HG02623 (cell line): ENCODE measurements around the gene CTDSPL.
"Not testable (repeated sequence)": the region's sequence is repeated elsewhere in the genome, so short reads cannot be mapped to it uniquely, and the experiment has no call there.

Source experiments
- ATAC-seq: cut with Tn5 transposase; IDR thresholded peaks from one replicate; pipeline ENCODE4 v1.9.1; 2021; ENCODE audit warnings: moderate library complexity; ENCODE audit not compliant: unreplicated experiment

CTDSPL gene

GRCh38 chr3:37984596-37984995, 122.9 kb downstream of the CTDSPL start:
- no peak for ATAC-seq

GRCh38 chr3:37985637-37986320, 124.1 kb downstream of the CTDSPL start:
- no peak for ATAC-seq

GRCh38 chr3:37986479-37987314, 125.0 kb downstream of the CTDSPL start:
- no peak for ATAC-seq

DNA sequence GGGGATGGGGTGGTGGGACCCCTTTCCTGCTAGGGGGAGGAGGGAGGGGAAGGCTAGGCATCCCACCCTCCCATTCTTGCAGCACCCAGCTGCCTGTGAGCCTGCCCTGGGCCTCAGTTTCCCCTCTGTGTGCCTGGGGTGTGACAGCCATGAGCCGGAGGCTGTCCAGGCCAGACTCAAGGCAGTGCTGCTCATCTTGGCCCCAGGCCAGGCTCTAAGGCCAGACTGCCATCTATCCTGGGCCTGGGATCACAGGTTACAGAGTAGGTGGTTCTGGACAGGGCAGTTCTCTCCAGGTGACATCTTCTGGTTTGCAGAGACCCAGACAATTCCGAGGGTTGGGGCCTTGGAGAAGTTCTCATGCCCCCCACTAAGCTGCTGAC, 125.6 kb downstream of the CTDSPL start:
- ATAC-seq: no peak

DNA sequence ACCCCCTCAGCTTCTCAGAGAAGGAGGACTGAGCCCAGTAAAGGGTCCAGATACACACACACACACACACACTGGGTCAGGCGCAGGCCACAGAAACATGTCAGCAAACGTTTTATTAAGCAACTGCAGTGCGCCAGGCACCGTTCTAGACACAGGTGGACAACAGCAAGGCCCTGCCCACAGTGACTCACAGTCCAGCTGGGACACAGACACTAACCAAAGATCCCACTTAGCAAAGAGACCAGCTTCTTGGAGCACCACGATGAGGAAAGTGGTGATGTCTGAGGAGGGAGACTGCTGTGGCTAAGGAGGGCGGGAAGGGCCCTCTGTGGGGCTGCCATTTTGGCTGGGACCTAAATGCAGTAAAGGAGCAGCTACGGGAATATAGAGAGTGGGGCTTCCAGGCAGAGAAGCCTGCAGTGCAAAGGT, 126.1 kb downstream of the CTDSPL start:
- ATAC-seq: no peak

- ATAC-seq: not testable (repeated sequence)
Measured at GRCh38 chr3:37988376-37988775, 126.7 kb downstream of the CTDSPL start.

- ATAC-seq: no peak
Measured at GRCh38 chr3:37988931-37989525, 127.3 kb downstream of the CTDSPL start.

GRCh38 chr3:37989821-37990480, 128.3 kb downstream of the CTDSPL start:
- no peak for ATAC-seq

- ATAC-seq: no peak
Measured at GRCh38 chr3:37990527-37990926, 128.8 kb downstream of the CTDSPL start, which contains the start of gene VILL. VILL (plus strand) TSS chr3:37990786; CDS start chr3:37993673, 2,887 bp downstream.

- ATAC-seq: no peak
Measured at GRCh38 chr3:37991109-37991508, 129.4 kb downstream of the CTDSPL start.

- no peak for ATAC-seq
Measured at GRCh38 chr3:37991823-37992222, 130.1 kb downstream of the CTDSPL start.

DNA sequence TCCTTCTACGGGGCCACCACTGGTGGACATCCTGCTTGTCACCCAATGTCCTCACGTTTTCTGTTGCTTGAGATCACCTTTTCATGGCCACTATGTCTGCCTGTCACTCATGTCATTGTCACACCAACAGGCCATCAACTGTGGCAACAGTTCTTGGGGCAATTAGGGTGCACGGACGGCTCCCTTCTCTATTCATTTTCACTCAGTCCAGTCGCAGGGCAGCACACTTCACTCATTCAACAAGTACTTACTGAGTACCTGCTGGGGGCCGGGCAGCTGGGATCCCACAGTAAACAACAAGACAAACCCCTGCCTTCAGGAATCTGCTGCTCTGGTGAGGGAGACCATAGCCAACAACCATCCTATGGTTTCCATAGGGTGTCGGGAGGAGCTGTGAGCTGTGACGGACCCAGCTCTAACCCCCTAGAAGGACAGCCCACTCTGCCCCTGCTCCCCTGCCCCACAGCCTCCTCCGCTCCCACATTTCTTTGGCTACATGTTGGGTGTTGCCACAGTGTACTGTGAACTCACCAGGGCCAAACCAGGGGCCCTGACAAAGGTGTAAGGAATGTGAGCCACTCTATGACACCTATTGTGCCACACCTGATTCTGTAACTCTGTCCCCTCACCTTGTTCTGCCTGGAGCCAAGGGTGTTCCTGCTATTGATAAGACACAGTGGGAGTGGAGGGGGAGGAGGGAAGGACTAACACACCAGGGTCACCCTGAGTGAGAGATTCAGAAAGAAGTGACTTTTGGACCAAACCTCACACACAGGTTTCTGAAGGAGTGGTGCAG, 130.8 kb downstream of the CTDSPL start:
- ATAC-seq: no peak

GRCh38 chr3:37993067-37993455, 131.4 kb downstream of the CTDSPL start:
- ATAC-seq: no peak

DNA sequence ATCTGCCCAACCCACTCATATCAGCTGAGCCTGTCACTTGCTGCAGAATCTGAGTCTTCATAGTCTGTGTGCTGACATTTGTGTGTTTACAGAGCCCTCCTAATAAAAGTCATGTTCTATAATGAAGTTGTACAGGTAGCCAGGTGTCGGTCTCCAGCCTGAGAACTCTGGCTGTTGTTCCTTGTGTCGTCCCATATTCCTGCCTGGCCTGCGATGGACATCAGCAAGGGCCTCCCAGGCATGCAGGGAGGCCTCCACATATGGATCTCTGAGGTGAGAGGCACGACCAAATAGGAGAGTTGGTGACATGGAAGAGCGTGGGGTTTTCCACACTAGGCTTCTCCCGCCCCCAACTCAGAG, 131.8 kb downstream of the CTDSPL start:
- ATAC-seq: no peak

GRCh38 chr3:37993820-37994638, 132.3 kb downstream of the CTDSPL start:
- ATAC-seq: peak; percentile 57

DNA sequence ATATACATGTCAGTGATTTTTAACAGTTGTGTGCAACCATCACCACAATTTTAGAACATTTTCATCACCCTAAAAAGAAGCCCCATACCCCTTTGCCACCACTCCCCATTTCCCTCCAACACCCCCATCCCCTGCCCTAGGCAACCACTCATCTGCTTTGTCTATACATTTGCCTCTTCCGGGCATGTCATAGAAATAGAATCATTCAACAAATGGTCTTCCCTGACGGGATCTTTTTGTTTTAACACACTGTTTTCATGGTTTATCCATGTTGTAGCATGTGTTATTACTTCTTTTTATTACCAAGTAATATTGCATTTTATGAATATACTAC, 132.9 kb downstream of the CTDSPL start:
- no peak for ATAC-seq

DNA sequence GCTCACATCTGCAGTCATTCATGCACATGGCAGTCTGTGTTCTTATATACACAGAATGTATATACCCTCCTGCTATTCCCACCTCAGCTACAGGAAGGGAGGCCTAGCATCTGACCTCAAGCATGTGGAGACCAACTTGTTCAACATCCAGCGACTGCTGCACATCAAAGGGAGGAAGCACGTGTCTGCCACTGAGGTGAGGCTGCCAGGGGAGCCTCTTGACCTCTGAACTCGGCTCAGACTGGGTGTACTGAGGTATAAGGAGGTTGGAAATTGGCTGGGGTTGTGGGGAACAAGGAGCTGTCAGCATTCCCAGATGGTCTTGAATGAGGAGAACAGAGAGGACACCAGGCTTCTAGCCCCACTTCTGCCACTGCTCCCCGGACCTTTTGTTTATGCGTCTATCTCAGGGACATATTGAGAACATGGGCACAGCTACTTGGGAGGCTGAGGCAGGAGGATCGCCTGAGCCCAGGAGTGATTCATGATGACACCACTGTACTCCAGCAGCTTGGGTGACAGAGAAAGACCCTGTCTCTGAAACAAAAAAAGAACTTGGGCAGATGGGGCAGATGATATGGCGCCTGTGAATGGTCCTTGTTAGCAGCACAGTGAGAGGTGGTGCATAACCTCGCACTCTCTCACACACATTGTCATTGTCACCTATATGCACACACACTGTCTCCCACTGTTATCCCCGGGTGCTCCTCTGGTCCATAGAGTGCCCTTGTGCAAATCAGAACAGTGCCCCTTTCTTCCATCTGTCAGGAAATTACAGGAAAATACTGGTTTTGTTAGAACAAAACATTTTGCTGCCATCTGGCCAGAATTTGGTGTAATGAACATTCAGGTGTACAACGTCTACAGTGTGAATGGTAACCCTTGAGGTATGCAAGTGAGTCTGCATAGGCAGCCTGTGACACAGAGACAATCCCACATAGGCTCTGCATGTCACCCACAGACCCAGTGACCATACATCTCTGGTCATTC, 134.3 kb downstream of the CTDSPL start:
- ATAC-seq: no peak

DNA sequence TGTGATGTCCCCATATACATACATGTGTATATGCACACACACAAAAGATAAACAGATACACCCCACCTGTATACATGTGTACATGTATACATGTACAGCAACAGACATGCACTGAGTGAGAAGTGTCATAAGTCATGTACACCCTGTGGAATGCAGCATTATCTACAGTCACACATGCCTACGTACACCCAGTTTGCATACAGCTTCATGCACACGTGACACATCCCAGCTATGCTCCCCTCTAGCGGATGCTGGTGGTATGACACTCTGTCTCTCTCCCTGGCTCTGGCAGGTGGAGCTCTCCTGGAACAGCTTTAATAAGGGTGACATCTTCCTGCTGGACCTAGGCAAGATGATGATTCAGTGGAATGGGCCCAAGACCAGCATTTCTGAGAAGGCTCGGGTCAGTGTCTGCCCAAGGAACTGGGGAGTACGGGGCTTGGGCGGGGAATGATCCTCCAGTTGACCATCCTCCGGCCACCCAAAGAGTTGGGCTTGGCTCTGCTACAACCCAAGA, 135.2 kb downstream of the CTDSPL start:
- ATAC-seq: peak; percentile 45
